SK-N-SH treated with all-trans-retinoic acid at 6 μM for 48 hours (cell line): ENCODE results near the gene RIPOR2.

ENCODE experiments used
- ARNTL ChIP-seq: fragments of 450-650 bp; formaldehyde crosslinking; IDR thresholded peaks from 2 replicates; pipeline ENCODE4 v1.5.0; 2020; ENCODE audit warnings: low read depth, mild to moderate bottlenecking, moderate library complexity, borderline replicate concordance
- BACH2 ChIP-seq: fragments of 250-450 bp; sonication (Bioruptor Pico); IDR thresholded peaks from 2 replicates; pipeline ENCODE4 v1.9.0; 2021; ENCODE audit warnings: mild to moderate bottlenecking, borderline replicate concordance
- ESRRG ChIP-seq: fragments of 250-450 bp; sonication (Bioruptor Pico); IDR thresholded peaks from 2 replicates; pipeline ENCODE4 v1.6.1; 2021; ENCODE audit warnings: mild to moderate bottlenecking
- OSR1 ChIP-seq: fragments of 250-450 bp; sonication (Bioruptor Pico); IDR thresholded peaks from 2 replicates; pipeline ENCODE4 v1.8.0; 2022; ENCODE audit warnings: moderate library complexity, mild to moderate bottlenecking, inconsistent platforms
- RARB ChIP-seq: fragments of 250-450 bp; sonication (Bioruptor Pico); IDR thresholded peaks from 2 replicates; pipeline ENCODE4 v1.8.0; 2021; ENCODE audit warnings: mild to moderate bottlenecking, moderate library complexity
- SNAI2 ChIP-seq: fragments of 250-450 bp; sonication (Bioruptor Pico); IDR thresholded peaks from 2 replicates; pipeline ENCODE4 v1.5.0; 2020; ENCODE audit warnings: mild to moderate bottlenecking, moderate library complexity
- TCF4 ChIP-seq: fragments of 250-450 bp; sonication (Bioruptor Pico); IDR thresholded peaks from 2 replicates; pipeline ENCODE4 v1.8.0; 2021; ENCODE audit warnings: mild to moderate bottlenecking, moderate library complexity, borderline replicate concordance
- TOX ChIP-seq: fragments of 250-450 bp; sonication (Bioruptor Pico); IDR thresholded peaks from 2 replicates; pipeline ENCODE4 v1.8.0; 2021; ENCODE audit warnings: mild to moderate bottlenecking, moderate library complexity, borderline replicate concordance
- ZFP30 ChIP-seq: fragments of 450-650 bp; formaldehyde crosslinking; IDR thresholded peaks from 2 replicates; pipeline ENCODE4 v1.5.0; 2022; ENCODE audit warnings: mild to moderate bottlenecking, moderate library complexity
- ZNF8 ChIP-seq: fragments of 450-650 bp; formaldehyde crosslinking; IDR thresholded peaks from 2 replicates; pipeline ENCODE4 v1.5.0; 2020; ENCODE audit warnings: mild to moderate bottlenecking, moderate library complexity
- TF ChIP-seq, protein P1 (sequence below): fragments of 250-450 bp; sonication (Bioruptor Pico); IDR thresholded peaks from 2 replicates; pipeline ENCODE4 v1.8.0; 2021; ENCODE audit warnings: low read depth, mild to moderate bottlenecking, moderate library complexity, borderline replicate concordance
- TF ChIP-seq, protein P2 (sequence below): fragments of 250-450 bp; sonication (Bioruptor Pico); IDR thresholded peaks from 2 replicates; pipeline ENCODE4 v1.8.0; 2020; ENCODE audit warnings: mild to moderate bottlenecking, moderate library complexity, borderline replicate concordance

DNA sequence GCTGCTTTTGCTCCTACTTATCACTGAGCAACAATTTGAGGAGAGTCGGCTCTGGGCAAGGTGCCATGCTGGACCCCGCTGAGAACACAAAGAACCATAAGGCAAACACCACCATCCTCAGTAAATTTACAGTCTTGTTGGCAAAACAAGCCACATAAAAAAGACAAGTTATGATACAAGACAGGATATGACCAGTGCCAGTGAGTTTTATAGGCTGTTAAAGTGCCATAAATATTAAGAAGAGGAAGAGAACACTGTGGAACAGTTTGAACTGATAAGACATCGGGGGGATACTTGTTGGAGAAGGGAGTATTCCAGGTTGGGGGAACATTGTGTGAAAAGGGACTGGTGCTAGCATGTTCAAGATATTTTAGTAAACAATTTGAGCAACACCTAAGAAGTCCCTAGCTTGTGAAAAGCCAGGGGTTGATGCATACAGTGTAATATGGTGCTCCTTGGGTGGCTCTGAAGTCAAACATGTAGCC lies 25.3 kb upstream of the RIPOR2 start:
- TF ChIP-seq ESRRG (CRISPR knock-in tag) (no peak), ZFP30 (CRISPR knock-in tag) (no peak), SNAI2 (CRISPR knock-in tag) (no peak), TOX (CRISPR knock-in tag) (no peak), ZNF8 (CRISPR knock-in tag) (no peak), RARB (no peak), BACH2 (CRISPR knock-in tag) (no peak), OSR1 (CRISPR knock-in tag) (no peak), TCF4 (no peak), ARNTL (CRISPR knock-in tag) (no peak)
- TF ChIP-seq, protein P1, sequence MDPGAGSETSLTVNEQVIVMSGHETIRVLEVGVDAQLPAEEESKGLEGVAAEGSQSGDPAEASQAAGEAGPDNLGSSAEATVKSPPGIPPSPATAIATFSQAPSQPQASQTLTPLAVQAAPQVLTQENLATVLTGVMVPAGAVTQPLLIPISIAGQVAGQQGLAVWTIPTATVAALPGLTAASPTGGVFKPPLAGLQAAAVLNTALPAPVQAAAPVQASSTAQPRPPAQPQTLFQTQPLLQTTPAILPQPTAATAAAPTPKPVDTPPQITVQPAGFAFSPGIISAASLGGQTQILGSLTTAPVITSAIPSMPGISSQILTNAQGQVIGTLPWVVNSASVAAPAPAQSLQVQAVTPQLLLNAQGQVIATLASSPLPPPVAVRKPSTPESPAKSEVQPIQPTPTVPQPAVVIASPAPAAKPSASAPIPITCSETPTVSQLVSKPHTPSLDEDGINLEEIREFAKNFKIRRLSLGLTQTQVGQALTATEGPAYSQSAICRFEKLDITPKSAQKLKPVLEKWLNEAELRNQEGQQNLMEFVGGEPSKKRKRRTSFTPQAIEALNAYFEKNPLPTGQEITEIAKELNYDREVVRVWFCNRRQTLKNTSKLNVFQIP (CRISPR knock-in tag) = no peak
- TF ChIP-seq, protein P2, sequence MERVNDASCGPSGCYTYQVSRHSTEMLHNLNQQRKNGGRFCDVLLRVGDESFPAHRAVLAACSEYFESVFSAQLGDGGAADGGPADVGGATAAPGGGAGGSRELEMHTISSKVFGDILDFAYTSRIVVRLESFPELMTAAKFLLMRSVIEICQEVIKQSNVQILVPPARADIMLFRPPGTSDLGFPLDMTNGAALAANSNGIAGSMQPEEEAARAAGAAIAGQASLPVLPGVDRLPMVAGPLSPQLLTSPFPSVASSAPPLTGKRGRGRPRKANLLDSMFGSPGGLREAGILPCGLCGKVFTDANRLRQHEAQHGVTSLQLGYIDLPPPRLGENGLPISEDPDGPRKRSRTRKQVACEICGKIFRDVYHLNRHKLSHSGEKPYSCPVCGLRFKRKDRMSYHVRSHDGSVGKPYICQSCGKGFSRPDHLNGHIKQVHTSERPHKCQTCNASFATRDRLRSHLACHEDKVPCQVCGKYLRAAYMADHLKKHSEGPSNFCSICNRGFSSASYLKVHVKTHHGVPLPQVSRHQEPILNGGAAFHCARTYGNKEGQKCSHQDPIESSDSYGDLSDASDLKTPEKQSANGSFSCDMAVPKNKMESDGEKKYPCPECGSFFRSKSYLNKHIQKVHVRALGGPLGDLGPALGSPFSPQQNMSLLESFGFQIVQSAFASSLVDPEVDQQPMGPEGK (CRISPR knock-in tag) = no peak
